Peyer's patch (tissue), 4 donors: ENCODE data around the gene GDPD3. TPM values are rescaled to one million over a fixed set of nuclear protein-coding genes. Genes with fewer than 3 reads are reported as not detected.
A peak's percentile ranks its signal among the peaks of the same experiment; 100 is the strongest.

ENCODE experiments used
- DNase-seq, 3 donors: peaks; one replicate each; pipeline ENCODE4 v3.0.0-alpha.2; 2017 to 2019
- H3K27ac ChIP-seq, 4 donors: fragments of 200-600 bp; sonication (generic); one replicate each; pipeline ENCODE4 v1.5.1; 2016 to 2019
- H3K27me3 ChIP-seq, 2 donors: fragments of 200-600 bp; sonication (generic); one replicate each; pipeline ENCODE4 v1.5.1; 2019
- H3K36me3 ChIP-seq, 3 donors: fragments of 200-600 bp; sonication (generic); one replicate each; pipeline ENCODE4 v1.5.1; 2016 to 2019
- H3K4me1 ChIP-seq, 4 donors: fragments of 200-600 bp; sonication (generic); one replicate each; pipeline ENCODE4 v1.5.1; 2016 to 2019
- H3K4me3 ChIP-seq, 4 donors: fragments of 200-600 bp; sonication (generic); 1 replicate in 3 of 4; 2 replicates in 1 of 4; pipeline ENCODE4 v1.5.1; 2016 to 2019; ENCODE audit warnings: mild to moderate bottlenecking in 1 of 4
- H3K9me3 ChIP-seq, 4 donors: fragments of 200-600 bp; sonication (generic); one replicate each; pipeline ENCODE4 v1.5.1; 2016 to 2019; ENCODE audit warnings: mild to moderate bottlenecking in 1 of 4
- POLR2A ChIP-seq, 2 donors: fragments of 450-650 bp; IDR thresholded peaks; one replicate each; pipeline ENCODE4 v1.5.1; 2017; ENCODE audit warnings: antibody characterized with exemption in 2 of 2, mild to moderate bottlenecking in 2 of 2, moderate library complexity in 2 of 2
- total RNA-seq, 4 donors: library from RNA; depleted of rRNA; stranded (reverse); fragments of >200 nt; gene quantifications; one replicate each; pipeline ENCODE4 v1.1.0, GENCODE V29; 2016
- TF ChIP-seq, protein P1 (sequence below), 6 experiments: fragments of 450-650 bp in 4 of 6; fragments of 200-600 bp in 2 of 6; sonication (generic) in 1 of 6; IDR thresholded peaks; one replicate each; pipeline ENCODE4 v1.5.1; 2017 to 2019; ENCODE audit warnings: antibody characterized with exemption in 6 of 6, mild to moderate bottlenecking in 3 of 6, moderate library complexity in 1 of 6

GDPD3 gene, protein sequence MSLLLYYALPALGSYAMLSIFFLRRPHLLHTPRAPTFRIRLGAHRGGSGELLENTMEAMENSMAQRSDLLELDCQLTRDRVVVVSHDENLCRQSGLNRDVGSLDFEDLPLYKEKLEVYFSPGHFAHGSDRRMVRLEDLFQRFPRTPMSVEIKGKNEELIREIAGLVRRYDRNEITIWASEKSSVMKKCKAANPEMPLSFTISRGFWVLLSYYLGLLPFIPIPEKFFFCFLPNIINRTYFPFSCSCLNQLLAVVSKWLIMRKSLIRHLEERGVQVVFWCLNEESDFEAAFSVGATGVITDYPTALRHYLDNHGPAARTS
- total RNA-seq = 10 to 100 TPM in 3 of 4 donors, 1 to 10 TPM in 1; 9.1 to 25.6 (median 14.6) TPM

DNA sequence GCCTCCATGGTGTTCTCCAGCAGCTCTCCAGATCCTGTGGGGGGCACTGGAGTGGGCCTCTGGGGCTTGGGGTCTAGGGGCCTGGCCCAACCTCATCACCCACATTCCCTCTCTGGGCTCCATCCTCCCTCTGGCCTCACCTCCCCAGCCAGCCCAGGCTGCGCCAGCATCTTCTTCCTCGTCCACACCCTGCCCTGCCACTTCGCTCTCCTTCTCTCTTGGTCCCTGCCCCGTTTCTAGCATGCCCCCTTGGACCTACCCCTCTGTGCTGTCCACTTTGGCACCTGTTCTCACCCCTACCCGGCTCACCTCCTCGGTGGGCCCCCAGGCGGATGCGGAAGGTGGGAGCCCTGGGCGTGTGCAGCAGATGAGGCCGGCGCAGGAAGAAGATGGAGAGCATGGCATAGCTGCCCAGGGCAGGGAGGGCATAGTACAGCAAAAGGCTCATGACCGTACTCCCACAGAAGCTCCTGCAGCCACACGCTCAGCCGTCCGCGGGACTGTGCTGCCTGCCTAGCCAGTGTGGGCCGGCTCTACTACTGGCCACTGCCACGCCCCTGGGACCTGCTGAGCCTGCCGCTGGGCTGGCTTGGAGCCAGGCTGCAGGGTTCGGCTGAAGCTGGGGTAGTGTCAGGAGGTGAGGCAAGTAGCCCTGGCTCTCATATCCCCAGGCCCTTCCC lies at the start of gene GDPD3:
GDPD3 (minus strand) TSS at position 507 of the 680 bp plus-strand sequence; CDS start at position 448, 59 bp downstream.
- peaks cover 0 to 52% (median 13%) of the 10 kb centered on the region in 4 donors for H3K4me1 ChIP-seq
- no peaks in the 10 kb centered on the region for H3K27me3 ChIP-seq
- H3K4me3 ChIP-seq = peak within 1 kb of the TSS in 1 of 4 donors; percentile 5
- peak within 1 kb of the TSS in 3 of 4 donors; percentile 63 to 90 (median 77) for H3K27ac ChIP-seq
- H3K36me3 ChIP-seq = peaks cover 0 to 76% (median 0%) of the 10 kb centered on the region in 3 donors
- peak in 2 of 3 donors; percentile 81 to 87 for DNase-seq
- TF ChIP-seq, protein P1, sequence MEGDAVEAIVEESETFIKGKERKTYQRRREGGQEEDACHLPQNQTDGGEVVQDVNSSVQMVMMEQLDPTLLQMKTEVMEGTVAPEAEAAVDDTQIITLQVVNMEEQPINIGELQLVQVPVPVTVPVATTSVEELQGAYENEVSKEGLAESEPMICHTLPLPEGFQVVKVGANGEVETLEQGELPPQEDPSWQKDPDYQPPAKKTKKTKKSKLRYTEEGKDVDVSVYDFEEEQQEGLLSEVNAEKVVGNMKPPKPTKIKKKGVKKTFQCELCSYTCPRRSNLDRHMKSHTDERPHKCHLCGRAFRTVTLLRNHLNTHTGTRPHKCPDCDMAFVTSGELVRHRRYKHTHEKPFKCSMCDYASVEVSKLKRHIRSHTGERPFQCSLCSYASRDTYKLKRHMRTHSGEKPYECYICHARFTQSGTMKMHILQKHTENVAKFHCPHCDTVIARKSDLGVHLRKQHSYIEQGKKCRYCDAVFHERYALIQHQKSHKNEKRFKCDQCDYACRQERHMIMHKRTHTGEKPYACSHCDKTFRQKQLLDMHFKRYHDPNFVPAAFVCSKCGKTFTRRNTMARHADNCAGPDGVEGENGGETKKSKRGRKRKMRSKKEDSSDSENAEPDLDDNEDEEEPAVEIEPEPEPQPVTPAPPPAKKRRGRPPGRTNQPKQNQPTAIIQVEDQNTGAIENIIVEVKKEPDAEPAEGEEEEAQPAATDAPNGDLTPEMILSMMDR (IDR thresholded peaks at IDR 0.05) = no peak
- TF ChIP-seq POLR2A (IDR thresholded peaks at IDR 0.05) = peak; percentile 42 to 63
- no peaks in the 10 kb centered on the region for H3K9me3 ChIP-seq

DNA sequence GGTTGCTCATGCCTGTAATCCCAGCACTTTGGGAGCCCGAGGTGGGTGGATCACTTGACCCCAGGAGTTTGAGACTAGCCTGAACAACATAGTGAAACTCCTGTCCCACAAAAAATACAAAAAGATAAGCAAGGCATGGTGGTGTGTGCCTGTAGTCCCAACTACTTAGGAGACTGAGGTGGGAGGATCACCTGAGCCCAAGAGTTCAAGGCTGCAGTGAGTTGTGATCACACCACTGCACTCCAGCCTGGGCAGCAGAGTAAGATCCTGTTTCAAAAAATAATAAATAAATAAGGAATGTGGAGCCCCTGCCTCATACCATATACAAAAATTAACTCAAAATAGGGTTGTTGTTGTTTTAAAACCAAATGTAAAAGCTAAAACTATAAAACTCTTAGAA lies 43.9 kb upstream of the GDPD3 start:
- no peaks in the 10 kb centered on the region for H3K36me3 ChIP-seq
- H3K4me3 ChIP-seq = no peak overlapping the region
- TF ChIP-seq, protein P1 (IDR thresholded peaks at IDR 0.05) = no peak
- no peak for TF ChIP-seq POLR2A (IDR thresholded peaks at IDR 0.05)
- H3K9me3 ChIP-seq = no peaks in the 10 kb centered on the region
- H3K27ac ChIP-seq = no peak overlapping the region
- no peak for DNase-seq
- no peaks in the 10 kb centered on the region for H3K4me1 ChIP-seq
- no peaks in the 10 kb centered on the region for H3K27me3 ChIP-seq

DNA sequence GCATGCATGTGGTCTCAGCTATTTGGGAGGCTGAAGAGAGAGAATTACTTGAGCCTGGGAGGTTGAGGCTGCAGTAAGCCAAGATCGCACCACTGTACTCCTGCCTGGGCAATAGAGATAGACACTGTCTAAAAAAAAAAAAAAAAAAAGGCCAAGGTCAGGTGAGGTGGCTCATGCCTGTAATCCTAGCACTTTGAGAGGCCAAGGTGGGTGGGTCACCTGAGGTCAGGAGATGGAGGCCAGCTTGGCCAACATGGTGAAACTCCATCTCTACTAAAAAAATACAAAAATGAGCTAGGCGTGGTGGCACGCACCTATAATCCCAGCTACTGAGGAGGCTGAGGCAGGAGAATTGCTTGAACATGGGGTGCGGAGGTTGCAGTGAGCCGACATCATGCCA lies 41.9 kb upstream of the GDPD3 start:
- Histone ChIP-seq H3K27ac (no peak overlapping the region), H3K27me3 (no peaks in the 10 kb centered on the region), H3K36me3 (no peaks in the 10 kb centered on the region), H3K4me1 (no peaks in the 10 kb centered on the region), H3K9me3 (no peaks in the 10 kb centered on the region), H3K4me3 (no peak overlapping the region)
- TF ChIP-seq POLR2A (IDR thresholded peaks at IDR 0.05) = no peak
- TF ChIP-seq, protein P1 (IDR thresholded peaks at IDR 0.05) = no peak
- no peak for DNase-seq

DNA sequence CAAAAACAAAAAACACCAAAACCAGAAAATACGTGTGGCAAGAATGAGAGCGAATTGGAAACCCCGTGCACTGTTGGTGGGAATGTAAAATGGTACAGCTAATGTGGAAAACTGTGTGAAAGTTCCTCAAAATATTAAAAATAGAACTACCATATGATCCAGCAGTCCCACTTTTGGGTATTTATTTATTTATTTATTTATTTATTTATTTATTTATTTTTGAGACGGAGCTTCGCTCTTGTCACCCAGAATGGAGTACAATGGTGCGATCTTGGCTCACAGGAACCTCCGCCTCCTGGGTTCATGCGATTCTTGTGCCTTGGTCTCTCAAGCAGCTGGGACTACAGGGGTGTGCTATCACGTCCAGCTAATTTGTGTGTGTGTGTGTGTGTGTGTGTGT lies 39.2 kb upstream of the GDPD3 start:
- Histone ChIP-seq H3K9me3 (peaks cover 0 to 8% (median 0%) of the 10 kb centered on the region in 4 donors), H3K27me3 (no peaks in the 10 kb centered on the region), H3K36me3 (no peaks in the 10 kb centered on the region), H3K4me1 (no peaks in the 10 kb centered on the region), H3K4me3 (no peak overlapping the region), H3K27ac (no peak overlapping the region)
- no peak for DNase-seq
- TF ChIP-seq, protein P1 (IDR thresholded peaks at IDR 0.05) = no peak
- TF ChIP-seq POLR2A (IDR thresholded peaks at IDR 0.05) = no peak

DNA sequence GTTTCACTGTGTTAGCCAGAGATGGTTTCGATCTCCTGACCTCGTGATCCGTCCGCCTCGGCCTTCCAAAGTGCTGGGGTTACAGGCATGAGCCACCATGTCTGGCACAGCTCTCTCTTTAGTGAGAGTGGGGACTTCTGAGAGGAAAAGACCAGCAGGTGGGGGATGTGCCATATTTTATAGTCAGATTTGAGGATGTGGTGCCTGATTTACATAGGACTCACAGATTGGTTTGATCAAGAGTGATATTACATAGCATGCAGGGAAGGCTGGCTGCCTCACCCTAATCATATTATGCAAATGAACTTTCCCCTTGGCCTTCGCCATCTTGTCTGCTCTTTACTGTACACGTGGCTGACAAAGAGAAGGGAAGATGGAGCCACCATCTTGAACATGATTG lies 37.8 kb upstream of the GDPD3 start:
- H3K36me3 ChIP-seq = no peaks in the 10 kb centered on the region
- H3K27me3 ChIP-seq = no peaks in the 10 kb centered on the region
- TF ChIP-seq, protein P1 (IDR thresholded peaks at IDR 0.05) = no peak
- TF ChIP-seq POLR2A (IDR thresholded peaks at IDR 0.05) = no peak
- H3K9me3 ChIP-seq = peaks cover 0 to 8% (median 0%) of the 10 kb centered on the region in 4 donors
- H3K4me1 ChIP-seq = no peaks in the 10 kb centered on the region
- H3K27ac ChIP-seq = no peak overlapping the region
- no peak for DNase-seq
- no peak overlapping the region for H3K4me3 ChIP-seq
